ENCODE data around the gene SLC48A1.
A peak's percentile ranks its signal among the peaks of the same experiment; 100 is the strongest.
"Not testable (repeated sequence)": the region's sequence is repeated elsewhere in the genome, so short reads cannot be mapped to it uniquely, and the experiment has no call there.

The SLC48A1 gene

DNA sequence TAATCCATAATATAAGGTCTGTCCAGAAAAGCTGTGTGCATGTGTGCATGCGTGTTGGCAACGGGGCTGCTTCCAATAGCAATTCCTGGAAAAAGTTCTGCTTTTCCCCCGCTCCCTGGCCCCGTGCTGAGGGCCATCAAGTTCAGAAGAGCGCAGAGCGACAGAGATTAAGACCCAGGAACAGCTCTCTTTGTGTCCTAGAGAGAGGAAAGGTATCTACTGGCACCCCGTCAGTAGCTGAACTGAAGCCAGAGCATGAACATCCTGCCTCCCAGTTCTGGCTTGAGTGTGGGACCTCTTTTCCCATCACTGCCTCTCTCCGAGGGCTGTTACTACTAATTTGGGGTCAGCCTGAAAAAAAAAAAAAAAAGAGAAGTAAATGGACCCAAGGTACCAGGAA, 31.1 kb downstream of the SLC48A1 start:
- Histone ChIP-seq H3K9me3 (ENCODE audit: control insufficient read depth in 2 of 2, low read length in 2 of 2) (no peaks in the 10 kb centered on the region), H3K9ac (ENCODE audit: low read length in 2 of 2) (no peak overlapping the region), H3K27ac (ENCODE audit: low read length) (peak overlapping the region; percentile 70), H3K36me3 (ENCODE audit: control insufficient read depth in 2 of 2, insufficient read depth in 2 of 2, low read length in 2 of 2) (peaks cover 0 to 9% of the 10 kb centered on the region in 2 donors), H3K4me1 (ENCODE audit: control insufficient read depth, insufficient read depth, low read length) (peaks cover 98% of the 10 kb centered on the region), H3K4me3 (ENCODE audit: low read length in 2 of 2) (peak overlapping the region in 1 of 2 donors; percentile 15), H3K27me3 (ENCODE audit: control insufficient read depth in 1 of 2, insufficient read depth in 2 of 2, low read length in 2 of 2) (no peaks in the 10 kb centered on the region)

DNA sequence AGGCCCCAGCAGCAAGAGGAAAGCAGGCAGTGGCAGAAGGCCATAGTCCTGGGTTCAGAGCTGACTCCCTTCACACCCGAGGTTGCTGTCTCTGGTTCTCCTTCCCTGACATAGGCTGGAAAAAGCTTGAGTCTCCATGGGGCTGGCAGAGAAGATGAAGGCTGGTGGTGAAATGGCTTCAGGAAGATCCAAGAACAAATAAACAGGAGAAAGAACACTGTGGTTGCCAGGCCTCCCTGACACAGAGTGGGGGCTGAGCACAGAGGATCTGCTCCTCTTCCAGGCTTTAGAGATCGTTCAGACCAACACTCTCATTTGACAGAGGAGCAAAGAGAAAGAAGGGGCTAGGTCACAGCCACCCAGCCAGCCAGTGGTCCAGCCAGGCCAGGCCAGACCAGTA, 32.4 kb downstream of the SLC48A1 start:
- Histone ChIP-seq H3K27ac (ENCODE audit: low read length) (peak overlapping the region; percentile 70), H3K4me3 (ENCODE audit: low read length in 2 of 2) (peak overlapping the region in 1 of 2 donors; percentile 40), H3K36me3 (ENCODE audit: control insufficient read depth in 2 of 2, insufficient read depth in 2 of 2, low read length in 2 of 2) (peaks cover 0 to 9% of the 10 kb centered on the region in 2 donors), H3K4me1 (ENCODE audit: control insufficient read depth, insufficient read depth, low read length) (peaks cover 95% of the 10 kb centered on the region), H3K27me3 (ENCODE audit: control insufficient read depth in 1 of 2, insufficient read depth in 2 of 2, low read length in 2 of 2) (no peaks in the 10 kb centered on the region), H3K9me3 (ENCODE audit: control insufficient read depth in 2 of 2, low read length in 2 of 2) (no peaks in the 10 kb centered on the region), H3K9ac (ENCODE audit: low read length in 2 of 2) (peak overlapping the region; percentile 31 to 42)

DNA sequence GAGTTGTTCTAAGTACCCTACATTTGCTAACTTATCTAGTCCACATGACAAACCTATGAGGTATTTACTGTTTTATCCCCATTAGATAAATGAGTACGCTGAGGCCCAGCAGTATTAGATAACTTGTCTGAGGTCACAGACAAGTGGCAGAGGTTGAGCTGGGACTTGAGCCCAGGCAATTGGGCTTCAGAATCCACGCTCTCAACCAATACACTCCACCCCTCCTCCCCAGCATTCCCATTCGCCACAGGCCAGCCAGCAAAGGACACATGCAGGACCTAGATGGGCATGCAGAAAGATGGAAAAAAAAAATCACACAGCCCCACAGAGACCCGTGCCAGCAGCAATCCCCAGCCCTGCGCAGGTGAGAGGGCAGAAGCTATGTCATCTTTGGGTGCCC, 34.3 kb downstream of the SLC48A1 start:
- Histone ChIP-seq H3K4me3 (ENCODE audit: low read length in 2 of 2) (peak overlapping the region in 1 of 2 donors; percentile 47), H3K27ac (ENCODE audit: low read length) (peak overlapping the region; percentile 75), H3K36me3 (ENCODE audit: control insufficient read depth in 2 of 2, insufficient read depth in 2 of 2, low read length in 2 of 2) (peaks cover 0 to 5% of the 10 kb centered on the region in 2 donors), H3K9me3 (ENCODE audit: control insufficient read depth in 2 of 2, low read length in 2 of 2) (no peaks in the 10 kb centered on the region), H3K9ac (ENCODE audit: low read length in 2 of 2) (no peak overlapping the region), H3K27me3 (ENCODE audit: control insufficient read depth in 1 of 2, insufficient read depth in 2 of 2, low read length in 2 of 2) (no peaks in the 10 kb centered on the region), H3K4me1 (ENCODE audit: control insufficient read depth, insufficient read depth, low read length) (peaks cover 94% of the 10 kb centered on the region)

DNA sequence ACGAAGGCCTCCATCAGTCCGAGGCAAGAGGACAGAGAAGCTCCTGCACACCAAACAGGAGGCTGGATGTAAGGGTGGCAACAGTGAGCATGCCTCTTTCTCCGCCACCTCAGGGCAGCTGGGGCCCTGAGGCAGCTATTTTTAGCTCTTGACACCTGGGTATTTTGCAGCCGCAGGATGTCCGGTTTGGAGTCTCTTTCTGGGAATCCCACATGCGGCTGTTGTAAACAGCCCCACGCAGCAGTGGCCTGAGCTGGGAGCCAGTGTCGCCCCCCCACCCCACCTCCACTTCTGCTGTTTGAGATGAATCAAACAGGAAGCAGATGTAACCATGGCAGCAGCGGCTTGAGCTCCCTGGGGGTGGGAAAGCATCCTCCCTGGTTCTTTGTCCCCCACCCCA, 35.0 kb downstream of the SLC48A1 start:
- H3K27me3 ChIP-seq (ENCODE audit: control insufficient read depth in 1 of 2, insufficient read depth in 2 of 2, low read length in 2 of 2), result no peaks in the 10 kb centered on the region
- peak overlapping the region; percentile 75 for H3K27ac ChIP-seq (ENCODE audit: low read length)
- H3K9me3 ChIP-seq (ENCODE audit: control insufficient read depth in 2 of 2, low read length in 2 of 2), result no peaks in the 10 kb centered on the region
- H3K9ac ChIP-seq (ENCODE audit: low read length in 2 of 2), result peak overlapping the region; percentile 5 to 39
- peaks cover 0 to 5% of the 10 kb centered on the region in 2 donors for H3K36me3 ChIP-seq (ENCODE audit: control insufficient read depth in 2 of 2, insufficient read depth in 2 of 2, low read length in 2 of 2)
- H3K4me1 ChIP-seq (ENCODE audit: control insufficient read depth, insufficient read depth, low read length), result peaks cover 93% of the 10 kb centered on the region
- peak overlapping the region; percentile 28 to 47 for H3K4me3 ChIP-seq (ENCODE audit: low read length in 2 of 2)

DNA sequence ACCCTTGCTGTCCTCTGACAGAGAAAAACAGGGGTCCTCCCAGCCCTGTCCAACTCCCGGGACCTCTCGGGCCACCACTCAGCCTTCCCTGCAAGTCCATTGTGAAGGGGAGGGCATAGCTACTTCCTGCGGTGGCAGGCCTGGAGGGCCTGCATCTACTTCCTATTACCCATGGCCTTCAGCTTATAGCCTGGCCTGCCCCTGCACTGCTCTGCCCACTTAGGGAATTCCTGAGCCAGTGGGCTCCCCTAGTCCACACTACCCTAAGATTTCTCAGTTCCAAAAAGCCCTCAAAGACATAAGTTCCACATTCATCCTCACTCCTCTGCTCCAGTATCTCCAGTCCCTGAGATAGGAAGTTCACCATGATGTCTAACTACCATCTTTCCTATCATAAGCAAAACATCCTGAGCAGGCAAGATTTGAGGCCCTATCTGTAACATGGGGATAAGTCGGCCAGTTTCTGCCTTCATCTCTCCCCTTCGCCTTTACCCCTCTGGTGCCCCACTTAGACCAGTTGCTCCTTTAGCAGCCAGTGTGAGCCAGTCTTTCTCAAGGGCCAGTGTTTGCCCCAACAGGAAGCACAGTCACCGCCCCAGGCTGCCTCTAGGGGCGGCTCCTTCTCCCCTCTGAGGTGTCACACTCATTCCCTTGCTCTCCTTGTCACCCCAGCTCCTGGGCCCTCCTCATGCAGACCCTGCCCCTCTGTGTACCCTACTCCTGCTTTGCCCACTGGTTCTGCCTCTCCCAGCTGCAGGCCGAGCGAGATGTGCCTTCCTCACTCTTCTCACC, 35.7 kb downstream of the SLC48A1 start:
- Histone ChIP-seq H3K4me1 (ENCODE audit: control insufficient read depth, insufficient read depth, low read length) (peaks cover 93% of the 10 kb centered on the region), H3K27ac (ENCODE audit: low read length) (peak overlapping the region; percentile 75), H3K36me3 (ENCODE audit: control insufficient read depth in 2 of 2, insufficient read depth in 2 of 2, low read length in 2 of 2) (peaks cover 0 to 3% of the 10 kb centered on the region in 2 donors), H3K4me3 (ENCODE audit: low read length in 2 of 2) (peak overlapping the region; percentile 28 to 47), H3K9ac (ENCODE audit: low read length in 2 of 2) (peak overlapping the region in 1 of 2 donors; percentile 39), H3K9me3 (ENCODE audit: control insufficient read depth in 2 of 2, low read length in 2 of 2) (no peaks in the 10 kb centered on the region), H3K27me3 (ENCODE audit: control insufficient read depth in 1 of 2, insufficient read depth in 2 of 2, low read length in 2 of 2) (no peaks in the 10 kb centered on the region)

DNA sequence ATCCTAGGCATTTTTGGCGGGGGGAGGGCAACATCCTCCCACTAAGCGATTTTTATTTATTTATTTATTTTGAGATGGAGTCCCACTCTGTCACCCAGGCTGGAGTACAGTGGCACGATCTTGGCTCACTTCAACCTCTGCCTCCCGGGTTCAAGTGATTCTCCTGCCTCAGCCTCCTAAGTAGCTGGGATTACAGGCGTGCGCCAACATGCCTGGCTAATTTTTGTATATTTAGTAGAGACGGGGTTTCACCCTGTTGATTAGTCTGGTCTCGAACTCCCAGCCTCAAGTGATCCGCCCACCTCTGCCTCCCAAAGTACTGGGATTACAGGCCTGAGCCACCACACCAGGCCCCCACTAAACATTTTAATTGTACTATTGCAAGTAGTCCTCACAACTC, 36.5 kb downstream of the SLC48A1 start:
- H3K4me3 ChIP-seq (ENCODE audit: low read length in 2 of 2); H3K27me3 ChIP-seq (ENCODE audit: control insufficient read depth in 1 of 2, insufficient read depth in 2 of 2, low read length in 2 of 2); H3K9me3 ChIP-seq (ENCODE audit: control insufficient read depth in 2 of 2, low read length in 2 of 2); H3K36me3 ChIP-seq (ENCODE audit: control insufficient read depth in 2 of 2, insufficient read depth in 2 of 2, low read length in 2 of 2); H3K9ac ChIP-seq (ENCODE audit: low read length in 2 of 2): not testable (repeated sequence)
- peak overlapping the region; percentile 97 for H3K27ac ChIP-seq (ENCODE audit: low read length)
- peaks cover 93% of the 10 kb centered on the region for H3K4me1 ChIP-seq (ENCODE audit: control insufficient read depth, insufficient read depth, low read length)

DNA sequence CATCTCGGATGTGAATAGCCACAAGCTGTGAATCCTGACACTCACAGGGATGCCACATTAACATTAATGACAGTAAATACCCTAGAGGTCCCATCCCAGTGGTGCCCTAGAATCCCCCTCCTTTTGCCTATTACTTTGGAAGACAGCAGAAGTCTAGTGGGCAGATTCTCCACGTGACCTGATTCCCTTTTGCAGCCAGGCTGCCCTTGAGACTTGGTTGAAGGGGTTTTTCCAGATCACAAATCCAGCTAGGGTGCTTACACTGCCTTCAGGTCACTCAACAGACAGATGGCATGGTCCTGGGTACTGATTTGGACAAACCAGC, 38.0 kb downstream of the SLC48A1 start:
- Histone ChIP-seq H3K4me3 (ENCODE audit: low read length in 2 of 2) (peak overlapping the region in 1 of 2 donors; percentile 47), H3K9me3 (ENCODE audit: control insufficient read depth in 2 of 2, low read length in 2 of 2) (no peaks in the 10 kb centered on the region), H3K4me1 (ENCODE audit: control insufficient read depth, insufficient read depth, low read length) (peaks cover 91% of the 10 kb centered on the region), H3K36me3 (ENCODE audit: control insufficient read depth in 2 of 2, insufficient read depth in 2 of 2, low read length in 2 of 2) (no peaks in the 10 kb centered on the region), H3K27me3 (ENCODE audit: control insufficient read depth in 1 of 2, insufficient read depth in 2 of 2, low read length in 2 of 2) (no peaks in the 10 kb centered on the region), H3K9ac (ENCODE audit: low read length in 2 of 2) (peak overlapping the region; percentile 60 to 76), H3K27ac (ENCODE audit: low read length) (peak overlapping the region; percentile 97)

DNA sequence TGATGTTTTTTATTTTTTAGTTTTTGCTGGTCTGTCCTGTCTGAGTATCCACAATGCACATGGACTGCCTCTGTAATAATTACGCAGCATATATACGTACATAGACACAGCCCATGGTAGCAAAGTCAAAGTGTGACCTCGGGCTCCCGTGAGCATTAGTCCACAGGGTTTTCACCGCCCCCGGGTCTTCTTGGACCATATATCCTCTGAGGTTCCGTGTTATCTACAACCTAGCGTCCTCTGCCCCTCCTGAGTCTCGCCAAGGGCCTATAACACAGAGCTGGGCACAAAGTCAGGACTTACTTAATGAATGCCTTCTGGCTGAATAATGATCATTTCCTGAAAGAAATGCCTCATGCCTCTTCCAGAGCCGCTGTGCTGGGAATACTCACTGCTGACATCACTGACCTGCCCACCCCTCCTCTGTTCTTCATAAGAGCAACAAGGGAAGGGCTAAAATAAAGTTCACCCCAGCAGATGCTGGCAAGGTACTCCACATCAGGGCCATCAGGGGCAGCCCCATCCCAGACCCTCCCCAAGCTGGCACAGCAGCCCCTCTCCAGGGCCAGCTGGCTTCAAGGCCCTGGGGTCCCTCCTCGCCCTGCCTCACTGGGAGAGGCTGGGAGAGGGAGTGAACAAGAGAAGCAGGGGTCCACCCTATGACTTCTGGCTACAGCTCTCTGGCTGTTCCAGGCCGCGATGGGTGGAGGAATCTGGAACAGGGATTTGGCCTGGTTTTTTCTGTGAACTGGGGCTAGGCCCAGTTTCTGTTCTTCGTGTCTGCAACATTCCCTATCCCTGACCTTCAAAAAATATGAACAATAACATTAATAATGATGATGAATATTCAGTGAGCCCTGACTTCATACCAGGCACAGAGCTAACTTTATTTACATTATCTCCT, 38.8 kb downstream of the SLC48A1 start:
- H3K4me1 ChIP-seq (ENCODE audit: control insufficient read depth, insufficient read depth, low read length), result peaks cover 91% of the 10 kb centered on the region
- H3K27ac ChIP-seq (ENCODE audit: low read length), result peak overlapping the region; percentile 97
- no peaks in the 10 kb centered on the region for H3K27me3 ChIP-seq (ENCODE audit: control insufficient read depth in 1 of 2, insufficient read depth in 2 of 2, low read length in 2 of 2)
- no peaks in the 10 kb centered on the region for H3K36me3 ChIP-seq (ENCODE audit: control insufficient read depth in 2 of 2, insufficient read depth in 2 of 2, low read length in 2 of 2)
- peak overlapping the region; percentile 76 to 84 for H3K9ac ChIP-seq (ENCODE audit: low read length in 2 of 2)
- no peaks in the 10 kb centered on the region for H3K9me3 ChIP-seq (ENCODE audit: control insufficient read depth in 2 of 2, low read length in 2 of 2)
- peak overlapping the region; percentile 41 to 74 for H3K4me3 ChIP-seq (ENCODE audit: low read length in 2 of 2)

DNA sequence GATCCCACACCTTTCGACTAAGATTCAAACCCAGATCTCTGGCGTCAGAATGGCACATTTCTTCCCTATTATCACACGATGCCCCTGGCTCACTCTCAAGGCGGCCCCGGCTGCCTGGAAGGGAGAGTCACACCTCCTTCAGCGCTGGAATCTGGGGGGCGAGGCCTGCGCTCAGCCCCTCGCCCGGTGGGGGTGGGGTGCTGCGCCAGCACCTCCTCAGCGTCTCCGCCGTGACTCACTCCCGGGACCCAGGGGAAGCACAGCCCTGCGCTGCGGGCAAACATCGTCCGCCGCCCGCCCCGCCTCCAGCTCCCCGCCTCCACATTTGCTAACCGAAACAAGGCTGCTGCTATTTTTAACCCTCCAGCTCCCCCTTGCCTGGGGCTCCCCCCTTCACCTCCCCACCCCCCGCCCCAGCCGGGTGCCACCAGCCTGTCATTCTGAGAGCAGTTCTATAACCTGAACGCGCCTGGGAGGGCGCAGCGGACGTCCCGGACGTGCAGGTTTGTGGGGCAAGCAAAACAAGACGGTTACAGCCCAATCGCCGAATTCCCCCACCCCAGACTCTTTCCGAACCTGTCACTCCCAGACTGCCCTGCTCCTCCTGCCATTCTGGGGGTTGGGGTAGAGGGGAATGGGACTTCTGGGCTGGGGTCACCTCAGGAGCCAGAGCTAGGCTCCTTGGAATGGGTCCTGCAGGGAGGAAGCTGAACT, 39.9 kb downstream of the SLC48A1 start:
- H3K9ac ChIP-seq (ENCODE audit: low read length in 2 of 2), result peak overlapping the region; percentile 76 to 84
- no peaks in the 10 kb centered on the region for H3K36me3 ChIP-seq (ENCODE audit: control insufficient read depth in 2 of 2, insufficient read depth in 2 of 2, low read length in 2 of 2)
- no peaks in the 10 kb centered on the region for H3K27me3 ChIP-seq (ENCODE audit: control insufficient read depth in 1 of 2, insufficient read depth in 2 of 2, low read length in 2 of 2)
- no peaks in the 10 kb centered on the region for H3K9me3 ChIP-seq (ENCODE audit: control insufficient read depth in 2 of 2, low read length in 2 of 2)
- peak overlapping the region; percentile 97 for H3K27ac ChIP-seq (ENCODE audit: low read length)
- H3K4me3 ChIP-seq (ENCODE audit: low read length in 2 of 2), result peak overlapping the region; percentile 41 to 74
- H3K4me1 ChIP-seq (ENCODE audit: control insufficient read depth, insufficient read depth, low read length), result peaks cover 91% of the 10 kb centered on the region

DNA sequence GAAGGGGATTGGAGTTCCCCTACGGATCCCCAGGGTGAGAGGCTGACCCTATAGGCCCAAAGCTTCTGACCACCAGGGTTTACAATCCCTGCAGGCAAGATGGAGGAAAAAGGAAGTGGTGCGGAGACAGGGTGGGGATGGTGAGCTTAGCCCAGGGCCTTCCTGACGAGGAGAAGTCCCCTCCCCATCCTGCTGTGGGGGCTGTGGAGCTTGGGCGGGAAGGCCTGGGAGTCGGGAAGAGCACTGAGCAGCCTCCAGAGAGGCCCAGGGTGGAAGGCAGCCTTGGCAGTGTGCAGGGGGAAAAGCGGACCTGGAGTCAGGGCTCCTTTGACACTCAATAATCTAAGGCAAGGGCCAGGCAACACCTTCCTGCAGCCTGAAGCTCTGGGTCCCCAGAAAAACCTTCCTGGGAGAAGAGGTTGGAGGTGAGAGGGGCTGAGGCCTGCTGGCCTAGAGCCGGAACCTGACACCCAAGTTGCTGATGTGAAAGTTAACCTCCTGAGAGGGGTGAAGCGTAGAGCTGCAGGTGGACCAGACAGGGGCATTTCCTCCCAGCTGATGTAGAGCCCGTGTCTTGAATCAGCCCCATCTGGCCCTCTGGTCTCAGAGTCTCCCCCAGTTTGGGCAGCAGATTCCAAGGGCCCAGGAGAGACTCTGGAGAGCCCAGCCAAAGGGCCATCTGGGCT, 40.6 kb downstream of the SLC48A1 start:
- Histone ChIP-seq H3K9ac (ENCODE audit: low read length in 2 of 2) (peak overlapping the region; percentile 68 to 76), H3K9me3 (ENCODE audit: control insufficient read depth in 2 of 2, low read length in 2 of 2) (no peaks in the 10 kb centered on the region), H3K27me3 (ENCODE audit: control insufficient read depth in 1 of 2, insufficient read depth in 2 of 2, low read length in 2 of 2) (no peaks in the 10 kb centered on the region), H3K4me1 (ENCODE audit: control insufficient read depth, insufficient read depth, low read length) (peaks cover 91% of the 10 kb centered on the region), H3K27ac (ENCODE audit: low read length) (peak overlapping the region; percentile 97), H3K36me3 (ENCODE audit: control insufficient read depth in 2 of 2, insufficient read depth in 2 of 2, low read length in 2 of 2) (no peaks in the 10 kb centered on the region), H3K4me3 (ENCODE audit: low read length in 2 of 2) (peak overlapping the region; percentile 33 to 74)
